ENCODE measurements around the gene ARPC1A. TPM values are rescaled to one million over a fixed set of nuclear protein-coding genes. Genes with fewer than 3 reads are reported as not detected.

Gene ARPC1A
- total RNA-seq, 2 experiments from 2014 or later: 71.8 to 108 TPM

DNA sequence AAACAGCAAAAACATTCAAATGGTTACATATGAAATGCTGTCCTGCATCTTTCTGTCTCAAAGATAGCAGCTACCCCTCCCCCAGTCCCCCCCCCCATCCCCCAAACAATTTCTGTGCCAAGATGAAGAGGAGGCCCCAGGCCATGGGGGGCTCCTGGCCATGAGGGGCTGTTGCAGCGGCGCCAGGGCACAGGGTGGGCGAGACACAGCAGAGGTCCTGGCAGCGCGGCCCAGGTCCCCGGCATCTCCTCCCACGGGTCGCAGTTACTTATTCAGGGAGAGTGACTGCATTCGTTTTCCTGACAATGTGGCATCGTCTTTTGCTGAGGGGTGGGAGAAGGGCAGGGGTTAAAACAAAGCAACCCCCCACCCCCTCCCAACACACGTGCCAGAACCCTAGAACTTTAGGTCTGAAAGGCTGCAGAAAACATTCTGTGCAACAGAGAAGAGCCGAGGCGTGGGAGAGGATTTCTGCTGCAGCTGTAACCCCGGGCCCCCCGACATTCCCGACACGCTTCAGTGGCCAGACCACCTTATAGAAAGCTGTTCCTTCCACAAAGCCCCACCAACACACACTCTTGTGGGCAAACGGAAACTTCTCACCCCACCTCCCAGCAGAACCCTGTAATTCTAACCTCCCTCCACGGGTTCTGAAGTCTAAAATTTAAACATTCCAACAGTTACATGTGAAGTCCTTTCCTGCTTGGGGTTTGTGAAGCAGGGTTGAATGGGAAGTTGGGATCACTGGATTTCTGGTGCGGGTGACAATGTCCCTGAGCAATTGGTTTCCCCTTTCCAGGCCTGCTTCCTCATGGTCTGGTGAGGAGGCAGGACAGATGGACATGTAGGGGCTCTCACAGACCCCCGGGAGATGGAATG, 71.0 kb downstream of the ARPC1A start:
- ChIA-PET POLR2A (interaction anchor here (0.6 to 0.7 kb wide), 2 partner anchors 299 to 318 kb away, joined by 3 to 5 read pairs; no protein-coding TSS in a partner anchor), CTCF (ENCODE audit: unreplicated experiment) (no interaction called here)
- intact Hi-C loops (cut with micrococcal nuclease; ENCODE audit: unreplicated experiment): no loop called here
- peaks cover 97% of the 10 kb centered on the region for H3K36me3 ChIP-seq (ENCODE audit: insufficient read depth, low read length)
- no TSS peak for BruUV-seq (replicated peaks)
- no peaks in the 10 kb centered on the region for H3K79me2 ChIP-seq (ENCODE audit: insufficient read depth, low read depth, low read length)
- H2AFZ ChIP-seq (ENCODE audit: low read length): no peak overlapping the region
- no peak for DNase-seq (ENCODE audit: low spot score)
- peaks cover 15% of the 10 kb centered on the region for H3K4me1 ChIP-seq (ENCODE audit: insufficient read depth, low read length, poor library complexity, severe bottlenecking)
- no peak overlapping the region for H3K4me2 ChIP-seq (ENCODE audit: low read length)
- TF ChIP-seq, protein P1, sequence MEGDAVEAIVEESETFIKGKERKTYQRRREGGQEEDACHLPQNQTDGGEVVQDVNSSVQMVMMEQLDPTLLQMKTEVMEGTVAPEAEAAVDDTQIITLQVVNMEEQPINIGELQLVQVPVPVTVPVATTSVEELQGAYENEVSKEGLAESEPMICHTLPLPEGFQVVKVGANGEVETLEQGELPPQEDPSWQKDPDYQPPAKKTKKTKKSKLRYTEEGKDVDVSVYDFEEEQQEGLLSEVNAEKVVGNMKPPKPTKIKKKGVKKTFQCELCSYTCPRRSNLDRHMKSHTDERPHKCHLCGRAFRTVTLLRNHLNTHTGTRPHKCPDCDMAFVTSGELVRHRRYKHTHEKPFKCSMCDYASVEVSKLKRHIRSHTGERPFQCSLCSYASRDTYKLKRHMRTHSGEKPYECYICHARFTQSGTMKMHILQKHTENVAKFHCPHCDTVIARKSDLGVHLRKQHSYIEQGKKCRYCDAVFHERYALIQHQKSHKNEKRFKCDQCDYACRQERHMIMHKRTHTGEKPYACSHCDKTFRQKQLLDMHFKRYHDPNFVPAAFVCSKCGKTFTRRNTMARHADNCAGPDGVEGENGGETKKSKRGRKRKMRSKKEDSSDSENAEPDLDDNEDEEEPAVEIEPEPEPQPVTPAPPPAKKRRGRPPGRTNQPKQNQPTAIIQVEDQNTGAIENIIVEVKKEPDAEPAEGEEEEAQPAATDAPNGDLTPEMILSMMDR (conservative IDR thresholded peaks at IDR 0.05; ENCODE audit: low read length): no peak
- no peak for TF ChIP-seq EZH2phosphoT487 (IDR thresholded peaks at IDR 0.05; ENCODE audit: borderline replicate concordance, low read depth, low read length)
- H3K9me3 ChIP-seq (ENCODE audit: low read length): no peaks in the 10 kb centered on the region
- peaks cover 6% of the 10 kb centered on the region; the same call in 1 of the 2 replicates for H4K20me1 ChIP-seq (ENCODE audit: insufficient read depth, low read length)
- H3K27ac ChIP-seq (ENCODE audit: low read depth, low read length, poor library complexity, severe bottlenecking): no peak overlapping the region
- no peaks in the 10 kb centered on the region for H3K9me2 ChIP-seq (ENCODE audit: insufficient read depth, low read length)
- H3K4me3 ChIP-seq (ENCODE audit: low read depth, low read length, poor library complexity, severe bottlenecking): no peak overlapping the region

DNA sequence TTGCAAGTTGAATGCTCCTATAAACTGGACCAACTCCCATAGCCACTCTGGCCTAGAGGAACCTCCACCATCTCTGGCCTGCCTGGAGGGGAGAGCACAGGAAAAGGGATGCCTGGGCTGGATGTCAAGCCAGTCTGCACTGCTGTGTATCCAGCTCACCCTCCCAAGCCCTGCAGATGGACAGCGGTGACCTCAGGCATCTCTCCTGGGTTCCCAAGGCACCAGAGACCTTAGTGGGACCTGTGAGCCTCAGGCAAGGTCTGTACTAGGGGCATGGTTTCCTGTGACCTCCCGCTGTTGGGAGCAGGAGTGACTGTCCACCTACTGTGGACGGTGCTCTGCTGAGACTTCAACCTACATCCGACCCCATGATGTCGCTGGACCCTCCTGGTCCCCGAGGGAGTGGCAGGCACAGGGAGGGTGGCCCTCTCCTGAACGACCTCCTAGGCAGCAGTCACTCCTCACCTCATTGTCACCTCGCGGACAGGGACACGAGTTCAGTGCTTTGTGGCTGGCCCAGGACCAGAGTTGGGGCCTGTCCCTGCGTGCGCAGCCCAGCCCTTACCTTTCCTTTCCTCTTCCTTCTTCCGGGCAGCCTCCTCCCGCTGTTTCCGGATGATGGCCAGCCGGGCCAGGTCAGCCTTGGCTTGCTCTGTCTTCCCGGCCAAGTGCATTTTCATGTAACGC, 71.7 kb downstream of the ARPC1A start:
- ChIA-PET POLR2A (no interaction called here), CTCF (ENCODE audit: unreplicated experiment) (no interaction called here)
- DNase-seq (ENCODE audit: low spot score): no peak
- peaks cover 6% of the 10 kb centered on the region; the same call in 1 of the 2 replicates for H4K20me1 ChIP-seq (ENCODE audit: insufficient read depth, low read length)
- H3K79me2 ChIP-seq (ENCODE audit: insufficient read depth, low read depth, low read length): no peaks in the 10 kb centered on the region
- H3K4me1 ChIP-seq (ENCODE audit: insufficient read depth, low read length, poor library complexity, severe bottlenecking): peaks cover 10% of the 10 kb centered on the region
- H3K36me3 ChIP-seq (ENCODE audit: insufficient read depth, low read length): peaks cover 96% of the 10 kb centered on the region
- no peak overlapping the region for H3K4me2 ChIP-seq (ENCODE audit: low read length)
- no peak overlapping the region for H3K4me3 ChIP-seq (ENCODE audit: low read depth, low read length, poor library complexity, severe bottlenecking)
- H3K9me2 ChIP-seq (ENCODE audit: insufficient read depth, low read length): no peaks in the 10 kb centered on the region
- H3K27ac ChIP-seq (ENCODE audit: low read depth, low read length, poor library complexity, severe bottlenecking): no peak overlapping the region
- no peaks in the 10 kb centered on the region for H3K9me3 ChIP-seq (ENCODE audit: low read length)
- intact Hi-C loops (cut with micrococcal nuclease; ENCODE audit: unreplicated experiment): no loop called here
- no TSS peak for BruUV-seq (replicated peaks)
- TF ChIP-seq, protein P1 (conservative IDR thresholded peaks at IDR 0.05; ENCODE audit: low read length): no peak
- no peak for TF ChIP-seq EZH2phosphoT487 (IDR thresholded peaks at IDR 0.05; ENCODE audit: borderline replicate concordance, low read depth, low read length)
- no peak overlapping the region for H2AFZ ChIP-seq (ENCODE audit: low read length)
